HepG2 (cell line): ENCODE measurements around the gene TPPP3. TPM values are rescaled to one million over a fixed set of nuclear protein-coding genes. Genes with fewer than 3 reads are reported as not detected.

Experiments used
- CERS6 ChIP-seq: sonication (generic); formaldehyde crosslinking; IDR thresholded peaks from 2 replicates; pipeline ENCODE4 v1.5.0; 2020; ENCODE audit warnings: missing genetic modification reagents
- ETS1 ChIP-seq: sonication (generic); formaldehyde crosslinking; IDR thresholded peaks from 2 replicates; pipeline ENCODE4 v1.4.0; 2020; ENCODE audit warnings: missing genetic modification reagents
- IKZF1 ChIP-seq: fragments of 450-650 bp; IDR thresholded peaks from 2 replicates; pipeline ENCODE4 v1.7.1; 2016
- JARID2 ChIP-seq: sonication (generic); formaldehyde crosslinking; IDR thresholded peaks from 2 replicates; pipeline ENCODE4 v1.8.1; 2023; ENCODE audit warnings: missing genetic modification reagents, inconsistent platforms; ENCODE audit not compliant: insufficient replicate concordance
- NBN ChIP-seq: fragments of 450-650 bp; conservative IDR thresholded peaks from 2 replicates; pipeline ENCODE4 v1.6.1; 2017
- PCBP1 ChIP-seq: fragments of 200-400 bp; formaldehyde crosslinking; IDR thresholded peaks from 2 replicates; pipeline ENCODE4 v1.6.1; 2017; ENCODE audit warnings: mild to moderate bottlenecking, low read depth, low read length, borderline replicate concordance
- PHF5A ChIP-seq: IDR thresholded peaks from one replicate; pipeline ENCODE4 v1.6.1; 2018; ENCODE audit warnings: low read depth, missing genetic modification reagents; ENCODE audit not compliant: unreplicated experiment
- PREB ChIP-seq: sonication (generic); formaldehyde crosslinking; IDR thresholded peaks from 2 replicates; pipeline ENCODE4 v1.4.0; 2020; ENCODE audit warnings: missing genetic modification reagents
- SSRP1 ChIP-seq: IDR thresholded peaks from 2 replicates; pipeline ENCODE4 v1.6.1; 2016; ENCODE audit warnings: control low read depth
- SYNCRIP ChIP-seq: fragments of 200-400 bp; formaldehyde crosslinking; IDR thresholded peaks from 2 replicates; pipeline ENCODE4 v1.6.1; 2018; ENCODE audit warnings: mild to moderate bottlenecking, low read depth, low read length; ENCODE audit not compliant: insufficient read depth
- ZNF180 ChIP-seq: sonication (generic); formaldehyde crosslinking; IDR thresholded peaks from 2 replicates; pipeline ENCODE4 v1.4.0; 2020; ENCODE audit warnings: low read depth, missing genetic modification reagents, borderline replicate concordance
- ZNF572 ChIP-seq: sonication (generic); formaldehyde crosslinking; IDR thresholded peaks from 2 replicates; pipeline ENCODE4 v1.5.1; 2020; ENCODE audit warnings: mild to moderate bottlenecking, missing genetic modification reagents
- ZNF580 ChIP-seq: IDR thresholded peaks from 2 replicates; pipeline ENCODE4 v1.6.1; 2016; ENCODE audit warnings: low read depth, borderline replicate concordance
- ZNF598 ChIP-seq: sonication (generic); formaldehyde crosslinking; IDR thresholded peaks from 2 replicates; pipeline ENCODE4 v1.5.1; 2020; ENCODE audit warnings: mild to moderate bottlenecking, missing genetic modification reagents, borderline replicate concordance
- ZNF629 ChIP-seq: sonication (generic); formaldehyde crosslinking; conservative IDR thresholded peaks from 2 replicates; pipeline ENCODE4 v1.5.0; 2020; ENCODE audit warnings: missing genetic modification reagents
- ZNF652 ChIP-seq: IDR thresholded peaks from 2 replicates; pipeline ENCODE4 v1.6.1; 2016; ENCODE audit warnings: low read depth, borderline replicate concordance
- ZNF660 ChIP-seq: sonication (generic); formaldehyde crosslinking; IDR thresholded peaks from 2 replicates; pipeline ENCODE4 v1.5.1; 2020; ENCODE audit warnings: mild to moderate bottlenecking, low read depth, missing genetic modification reagents, borderline replicate concordance
- ZNF724P ChIP-seq: sonication (generic); formaldehyde crosslinking; IDR thresholded peaks from 2 replicates; pipeline ENCODE4 v1.8.0; 2022; ENCODE audit warnings: missing genetic modification reagents, borderline replicate concordance
- ZSCAN30 ChIP-seq: sonication (generic); formaldehyde crosslinking; IDR thresholded peaks from 2 replicates; pipeline ENCODE4 v1.5.0; 2020; ENCODE audit warnings: mild to moderate bottlenecking, missing genetic modification reagents
- polyA plus RNA-seq, 8 experiments: library from polyadenylated mRNA; depleted of rRNA in 3 of 8; stranded (reverse) in 7 of 8; unstranded in 1 of 8; fragments of >200 nt; fragmentation: Illumina TruSeq in 4 of 8; extraction: Trizol in 4 of 8; gene quantifications; 2 replicates each; pipeline versions ENCODE4 v1.2.1 to v1.2.3, GENCODE V29; 2011 to 2016; ENCODE audit warnings: low read depth in 4 of 8, missing spikeins in 1 of 8, mixed read lengths in 1 of 8; ENCODE audit not compliant: insufficient read depth in 1 of 8
- total RNA-seq, 5 experiments: library from RNA; depleted of rRNA; stranded (reverse); fragments of >200 nt; fragmentation: Illumina TruSeq; extraction: Trizol; gene quantifications; 2 replicates each; pipeline ENCODE4 v1.2.3, GENCODE V29; 2016; ENCODE audit warnings: low read depth in 1 of 5
- TF ChIP-seq, protein P1 (sequence below): sonication (generic); formaldehyde crosslinking; IDR thresholded peaks from 2 replicates; pipeline ENCODE4 v1.8.1; 2023; ENCODE audit warnings: mild to moderate bottlenecking, moderate library complexity, missing genetic modification reagents
- TF ChIP-seq, protein P2 (sequence below), 2 experiments: sonication (generic) in 1 of 2; formaldehyde crosslinking in 1 of 2; IDR thresholded peaks; 2 replicates each; pipeline versions ENCODE4 v1.4.0 to v1.6.1; 2016 to 2020; ENCODE audit warnings: borderline replicate concordance in 1 of 2, low read depth in 1 of 2, mild to moderate bottlenecking in 1 of 2, missing genetic modification reagents in 1 of 2

TPPP3 gene
- total and polyA plus RNA-seq, 2 of the 13 experiments (the other 11 are each of a cell fraction or from before 2014, with no cell fraction given), result 0.16 to 0.44 TPM

- TF ChIP-seq PCBP1 (0 out of 2 replicates have a peak, but pooled peaks have one; percentile 31), ZNF180 (CRISPR knock-in tag) (no peak), ZNF629 (0 out of 2 replicates have a peak, but pooled peaks have one; percentile 32), PHF5A (CRISPR knock-in tag) (no peak), ETS1 (CRISPR knock-in tag) (no peak), NBN (no peak), ZNF652 (no peak), JARID2 (CRISPR knock-in tag) (no peak), ZNF724P (CRISPR knock-in tag) (no peak), CERS6 (CRISPR knock-in tag) (no peak), ZSCAN30 (CRISPR knock-in tag) (no peak), ZNF580 (CRISPR knock-in tag) (no peak), PREB (CRISPR knock-in tag) (no peak), SSRP1 (CRISPR knock-in tag) (no peak), SYNCRIP (no peak), ZNF660 (CRISPR knock-in tag) (no peak), ZNF598 (no peak), ZNF572 (CRISPR knock-in tag) (no peak), IKZF1 (no peak)
- TF ChIP-seq, protein P1, sequence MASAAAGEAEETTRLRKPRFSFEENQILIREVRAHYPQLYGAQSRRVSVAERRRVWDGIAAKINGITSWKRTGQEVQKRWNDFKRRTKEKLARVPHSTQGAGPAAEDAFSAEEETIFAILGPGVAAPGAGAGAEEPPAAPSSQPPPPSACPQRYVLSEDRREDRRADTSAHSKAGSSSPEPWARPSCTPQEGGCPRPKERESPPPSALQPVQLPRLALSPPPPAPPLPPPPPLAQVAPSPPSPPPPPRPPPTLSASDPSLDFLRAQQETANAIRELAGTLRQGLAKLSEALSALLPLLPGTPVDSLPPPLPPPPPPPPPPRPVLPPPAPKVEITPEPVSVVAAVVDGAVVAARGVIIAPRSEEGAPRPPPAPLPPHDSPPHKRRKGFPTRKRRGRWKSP (CRISPR knock-in tag), result no peak
- TF ChIP-seq, protein P2, sequence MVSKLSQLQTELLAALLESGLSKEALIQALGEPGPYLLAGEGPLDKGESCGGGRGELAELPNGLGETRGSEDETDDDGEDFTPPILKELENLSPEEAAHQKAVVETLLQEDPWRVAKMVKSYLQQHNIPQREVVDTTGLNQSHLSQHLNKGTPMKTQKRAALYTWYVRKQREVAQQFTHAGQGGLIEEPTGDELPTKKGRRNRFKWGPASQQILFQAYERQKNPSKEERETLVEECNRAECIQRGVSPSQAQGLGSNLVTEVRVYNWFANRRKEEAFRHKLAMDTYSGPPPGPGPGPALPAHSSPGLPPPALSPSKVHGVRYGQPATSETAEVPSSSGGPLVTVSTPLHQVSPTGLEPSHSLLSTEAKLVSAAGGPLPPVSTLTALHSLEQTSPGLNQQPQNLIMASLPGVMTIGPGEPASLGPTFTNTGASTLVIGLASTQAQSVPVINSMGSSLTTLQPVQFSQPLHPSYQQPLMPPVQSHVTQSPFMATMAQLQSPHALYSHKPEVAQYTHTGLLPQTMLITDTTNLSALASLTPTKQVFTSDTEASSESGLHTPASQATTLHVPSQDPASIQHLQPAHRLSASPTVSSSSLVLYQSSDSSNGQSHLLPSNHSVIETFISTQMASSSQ (IDR thresholded peaks at IDR 0.05; ENCODE audit: low read depth), result no peak
- TF ChIP-seq, protein P2 (CRISPR knock-in tag; IDR thresholded peaks at IDR 0.05; ENCODE audit: borderline replicate concordance), result no peak
Observed at GRCh38 chr16:67397812-67398545, 4.7 kb upstream of the TPPP3 start (continued).
